ENCODE measurements around the gene DNAH17. TPM values are rescaled to one million over a fixed set of nuclear protein-coding genes. Genes with fewer than 3 reads are reported as not detected.

The DNAH17 gene
- total RNA-seq, 1 experiment from 2014 or later: 0.13 TPM

- Histone ChIP-seq H3K9me3 (ENCODE audit: control insufficient read depth, low read depth, low read length) (no peaks in the 10 kb centered on the region), H2BK12ac (ENCODE audit: insufficient read length, low read depth, low read length) (no peak overlapping the region), H2AK5ac (ENCODE audit: insufficient read length, low read length) (no peak overlapping the region), H3K79me1 (ENCODE audit: insufficient read depth, low read depth, low read length, poor library complexity, severe bottlenecking) (no peaks in the 10 kb centered on the region), H3K9ac (ENCODE audit: extremely low read depth, insufficient read length, low read length) (no peak overlapping the region), H3K14ac (ENCODE audit: insufficient read depth, low read length) (no peak overlapping the region), H3K79me2 (ENCODE audit: insufficient read depth, low read length) (no peaks in the 10 kb centered on the region), H4K5ac (ENCODE audit: insufficient read length, low read depth, low read length) (no peak overlapping the region), H2BK20ac (ENCODE audit: low read depth, low read length, poor library complexity, severe bottlenecking) (no peak overlapping the region), H3K56ac (ENCODE audit: insufficient read length, low read depth, low read length) (no peak overlapping the region), H3T11ph (ENCODE audit: low read length) (no peak overlapping the region), H3K23me2 (ENCODE audit: insufficient read length, low read depth, low read length, poor library complexity, severe bottlenecking) (no peaks in the 10 kb centered on the region), H2AFZ (ENCODE audit: low read length) (no peak overlapping the region), H2BK120ac (ENCODE audit: low read depth, low read length, poor library complexity, severe bottlenecking) (no peak overlapping the region), H2BK15ac (ENCODE audit: low read depth, low read length) (no peak overlapping the region), H3K27ac (ENCODE audit: insufficient read length, low read depth, low read length) (no peak overlapping the region), H3K4me1 (ENCODE audit: insufficient read depth, low read length) (no peaks in the 10 kb centered on the region), H3K4me2 (ENCODE audit: insufficient read depth, insufficient read length, low read length) (no peak overlapping the region), H2BK5ac (ENCODE audit: insufficient read length, low read length) (no peak overlapping the region), H3K27me3 (ENCODE audit: insufficient read depth, low read length) (no peaks in the 10 kb centered on the region), H4K8ac (replicated peaks; ENCODE audit: insufficient read length, low read depth, low read length) (no peak overlapping the region), H3K23ac (ENCODE audit: insufficient read length, low read depth, low read length) (no peak overlapping the region), H3K4ac (ENCODE audit: low read depth, low read length) (no peak overlapping the region), H4K91ac (ENCODE audit: insufficient read length, low read depth, low read length) (no peak overlapping the region), H4K20me1 (ENCODE audit: control insufficient read depth, insufficient read depth, insufficient read length) (no peaks in the 10 kb centered on the region), H3K18ac (ENCODE audit: insufficient read length, low read depth, low read length) (no peak overlapping the region)
- no peak overlapping the region for H3K4me3 Mint-ChIP-seq
- H3K9me3 Mint-ChIP-seq: peaks cover 6 to 11% of the 10 kb centered on the region in 2 experiments; a peak in 4 of 5 replicates
- no peak for TF ChIP-seq CTCF (conservative IDR thresholded peaks at IDR 0.05)
- 0 out of 7 replicates have a peak, but pooled peaks cover 0 to 5% (median 0%) of the 10 kb centered on the region in 3 experiments for H3K36me3 Mint-ChIP-seq (ENCODE audit: insufficient read depth in 1 of 3, low read depth in 3 of 3)
- H3K27ac Mint-ChIP-seq: no peak overlapping the region
- no peak for DNase-seq
- WGBS (ENCODE audit: extremely low coverage, insufficient read length, low lambda C conversion rate): no CpG with 5 or more reads among the region's 20 CpGs
- peaks cover 3% of the 10 kb centered on the region for H3K27me3 Mint-ChIP-seq (ENCODE audit: low read depth)
- peaks cover under 1 to 2% of the 10 kb centered on the region in 2 experiments; a peak in 3 of 4 replicates for H3K4me1 Mint-ChIP-seq
Measured at GRCh38 chr17:78618264-78619066, 41.3 kb upstream of the DNAH17 start.

Measured in H9 (cell line).